Upper lobe of left lung (tissue), 4 donors: ENCODE measurements around the gene GNG7.

ENCODE experiments used
- POLR2A ChIP-seq, 4 donors: fragments of 450-650 bp; IDR thresholded peaks; one replicate each; pipeline ENCODE4 v1.5.1; 2016 to 2017; ENCODE audit warnings: antibody characterized with exemption in 4 of 4, mild to moderate bottlenecking in 2 of 4
- POLR2AphosphoS5 ChIP-seq, 2 donors: sonication (generic); formaldehyde crosslinking; IDR thresholded peaks; one replicate each; pipeline ENCODE4 v1.5.1; 2017; ENCODE audit warnings: antibody characterized with exemption in 2 of 2

DNA sequence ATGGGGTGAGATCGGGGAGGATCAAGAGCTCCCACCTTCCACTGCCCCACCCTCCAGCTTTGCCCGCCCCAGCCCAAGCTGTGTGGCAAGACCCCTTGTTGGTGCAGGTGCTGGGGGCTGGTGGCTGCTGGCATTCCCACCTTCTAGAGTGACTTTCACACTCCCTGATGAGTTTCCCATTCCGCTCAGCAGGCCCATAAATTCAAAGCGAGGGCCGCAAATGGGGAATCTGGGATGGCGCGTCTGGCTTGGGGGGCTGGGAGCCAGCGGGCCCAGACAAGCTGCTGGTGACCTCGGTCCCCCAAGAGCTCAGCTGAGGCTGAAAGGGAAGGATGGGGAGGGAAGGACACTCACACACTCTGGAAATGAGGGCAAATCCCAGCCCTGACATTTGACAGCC lies 116.3 kb downstream of the GNG7 start:
- TF ChIP-seq POLR2AphosphoS5 (IDR thresholded peaks at IDR 0.05), result no peak
- TF ChIP-seq POLR2A (IDR thresholded peaks at IDR 0.05), result no peak
